ENCODE measurements around the gene CCDC138. TPM values are rescaled to one million over a fixed set of nuclear protein-coding genes. Genes with fewer than 3 reads are reported as not detected.

CCDC138 gene
- total RNA-seq, 1 experiment from 2014 or later, result 23.0 TPM

Other genes starting within 250 kb of the CCDC138 start
- gene RANBP2, start 67.3 kb upstream of the CCDC138 start, total RNA-seq (2014; rRNA removed; shearing (Covaris generic)), result 27.2 and 46.8 TPM in 2 replicates
- gene EDAR, start 202.4 kb downstream of the CCDC138 start, total RNA-seq (2014; rRNA removed; shearing (Covaris generic)), result not detected in 2 replicates

Measured in G401 (cell line).